Stimulated activated CD8-positive, alpha-beta memory T cell treated with anti-CD3 and anti-CD28 coated beads, Interleukin-2, amount 100 ng/mL, for 48 hours (primary cell): ENCODE results near the gene BCAS2.
"Not testable (repeated sequence)": the region's sequence is repeated elsewhere in the genome, so short reads cannot be mapped to it uniquely, and the experiment has no call there.

Experiments used
- DNase-seq, 2 donors: peaks; one replicate each; pipeline ENCODE4 v3.0.0-alpha.2; 2020; ENCODE audit warnings: low read depth in 2 of 2

The BCAS2 gene

DNA sequence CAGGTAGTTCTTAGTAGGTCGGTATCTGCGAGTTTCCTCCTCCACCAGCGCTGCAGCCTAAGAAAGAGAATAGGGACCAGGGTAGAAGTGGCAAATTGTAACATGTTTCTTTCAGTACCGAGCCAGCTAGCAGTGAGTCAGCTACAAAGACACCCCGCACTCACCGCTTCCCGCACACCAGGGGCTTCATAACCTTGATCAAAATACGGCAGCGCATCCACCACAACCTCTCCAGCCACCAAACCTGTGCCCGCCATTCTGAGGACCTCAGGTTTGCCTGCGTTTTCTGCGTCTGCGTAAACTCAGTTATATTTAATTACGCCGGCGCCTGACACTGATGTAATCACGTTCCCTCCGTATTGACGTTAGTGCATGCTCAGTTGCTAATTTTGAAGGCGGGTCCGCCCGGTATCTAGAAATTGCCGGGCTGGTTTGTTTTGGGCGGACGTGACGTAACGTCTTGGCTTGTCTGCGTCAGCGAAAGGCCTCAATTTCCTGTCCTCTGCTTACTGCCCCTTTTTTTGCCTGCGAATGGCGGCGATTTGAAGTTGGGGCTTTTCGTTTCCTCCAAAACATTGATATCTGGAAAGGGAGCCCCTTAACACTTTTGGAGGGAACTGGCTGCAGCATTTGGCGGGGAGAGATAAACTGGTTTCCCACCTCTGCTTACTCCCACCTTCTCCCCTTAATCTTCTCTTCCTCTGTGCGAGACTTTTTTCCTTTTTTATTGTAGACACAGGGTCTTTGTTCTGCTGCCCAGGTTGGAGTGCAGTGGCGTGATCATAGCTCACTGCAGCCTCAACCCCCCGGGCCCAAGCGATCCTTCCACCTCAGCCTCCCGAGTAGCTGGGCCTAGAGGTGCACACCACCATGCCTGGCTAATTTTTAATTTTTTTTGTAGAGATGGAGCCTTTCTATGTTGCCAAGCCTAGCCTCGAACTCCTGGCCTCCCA lies at the start of gene BCAS2:
Gene BCAS2, minus strand, starts transcription at position 281 of the 953 bp plus-strand sequence. Its CDS starts 24 bp downstream, at position 257.
- DNase-seq = peak; percentile 78 to 88

GRCh38 chr1:114627107-114627506 lies 45.7 kb upstream of the BCAS2 start:
- no peak for DNase-seq

- no peak for DNase-seq
Measured at GRCh38 chr1:114623364-114623763, 41.9 kb upstream of the BCAS2 start.

- DNase-seq = no peak
Measured at GRCh38 chr1:114620419-114620818, 39.0 kb upstream of the BCAS2 start.

- no peak for DNase-seq
Measured at GRCh38 chr1:114618606-114619005, 37.2 kb upstream of the BCAS2 start.

DNA sequence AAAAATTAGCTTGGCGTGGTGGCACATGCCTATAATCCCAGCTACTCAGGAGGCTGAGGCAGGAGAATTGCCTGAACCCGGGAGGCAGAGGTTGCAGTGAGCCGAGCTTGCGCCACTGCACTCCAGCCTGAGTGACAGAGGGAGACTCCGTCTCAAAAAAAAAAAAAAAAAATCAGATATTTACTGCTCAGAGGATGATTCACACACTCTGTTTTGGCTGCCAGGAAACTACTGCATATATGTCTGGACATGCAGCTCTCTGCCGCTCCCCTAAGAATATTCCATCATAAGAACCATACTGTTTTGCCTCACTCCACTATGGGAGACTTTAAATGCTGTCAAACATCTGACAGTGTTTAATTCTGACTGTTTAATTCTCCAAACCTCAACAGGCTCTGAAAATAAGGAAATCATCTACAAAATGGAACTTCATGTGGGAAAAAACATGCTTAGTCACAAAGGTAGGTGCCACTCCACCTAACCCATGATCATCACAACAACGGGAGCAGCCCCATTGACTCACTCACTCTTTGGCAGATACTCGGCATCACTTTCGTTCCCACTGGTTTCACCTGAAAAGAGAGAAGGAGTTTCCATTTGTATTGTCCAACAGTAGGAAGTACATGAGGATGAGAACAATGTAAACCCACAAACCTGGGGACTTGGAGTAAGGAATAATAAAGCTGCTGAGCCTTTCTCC lies 29.3 kb upstream of the BCAS2 start:
- no peak for DNase-seq

DNA sequence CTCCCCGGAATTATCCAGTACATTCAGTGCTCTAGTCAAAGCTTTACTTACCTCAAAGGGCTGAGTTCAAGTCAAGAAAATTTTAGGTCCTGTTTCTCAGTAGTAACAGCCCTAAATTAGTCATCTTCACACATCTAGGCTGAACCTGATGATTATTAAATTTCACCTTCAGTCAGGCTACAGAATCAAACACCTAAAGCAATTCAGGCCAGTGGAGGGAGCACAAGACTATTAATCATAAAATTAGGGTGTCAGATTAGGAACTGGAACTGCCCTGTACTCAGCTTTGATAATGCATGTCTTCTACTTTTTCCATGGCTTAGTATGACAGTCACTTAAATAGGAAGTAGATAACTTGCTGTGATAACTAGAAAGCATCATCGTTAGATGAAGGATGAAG lies 28.4 kb upstream of the BCAS2 start:
- DNase-seq = no peak

DNA sequence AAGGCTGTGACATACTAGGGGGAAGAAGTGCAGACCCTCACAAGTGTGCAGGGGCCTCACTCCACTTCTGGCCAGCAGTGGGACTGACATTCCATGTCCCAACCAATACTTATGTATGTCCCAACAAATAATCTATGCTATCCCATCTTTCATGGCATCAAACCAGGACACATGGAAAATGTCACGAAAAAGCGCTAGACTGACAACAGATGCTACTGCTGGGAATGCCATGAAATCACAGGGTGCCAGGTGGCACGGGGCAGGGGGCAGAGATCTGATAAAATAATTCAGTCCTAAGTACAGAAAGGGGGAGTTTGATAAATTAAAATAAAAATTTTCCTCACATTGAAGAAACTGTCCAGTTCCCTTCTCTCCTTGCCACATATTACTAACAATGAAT lies 27.6 kb upstream of the BCAS2 start:
- no peak for DNase-seq

DNA sequence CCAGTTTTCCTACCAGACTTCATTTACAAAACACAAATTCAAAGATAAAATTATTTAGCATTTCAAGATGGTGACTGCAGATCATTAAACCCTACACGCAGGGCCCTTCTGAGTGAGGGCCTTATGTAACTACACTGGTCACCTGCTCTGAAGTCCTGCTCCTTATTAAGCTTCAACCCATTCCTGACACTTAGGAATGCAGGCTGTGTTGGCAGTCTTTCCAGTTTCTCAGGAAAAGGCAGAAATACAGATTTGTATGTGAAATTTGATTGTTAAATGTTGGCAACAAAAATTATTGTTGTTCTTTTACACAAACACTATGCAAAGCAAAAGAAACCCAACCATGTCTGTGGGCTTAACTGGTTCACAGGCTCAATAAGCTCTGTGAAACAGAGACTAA lies 25.8 kb upstream of the BCAS2 start:
- DNase-seq = no peak

DNA sequence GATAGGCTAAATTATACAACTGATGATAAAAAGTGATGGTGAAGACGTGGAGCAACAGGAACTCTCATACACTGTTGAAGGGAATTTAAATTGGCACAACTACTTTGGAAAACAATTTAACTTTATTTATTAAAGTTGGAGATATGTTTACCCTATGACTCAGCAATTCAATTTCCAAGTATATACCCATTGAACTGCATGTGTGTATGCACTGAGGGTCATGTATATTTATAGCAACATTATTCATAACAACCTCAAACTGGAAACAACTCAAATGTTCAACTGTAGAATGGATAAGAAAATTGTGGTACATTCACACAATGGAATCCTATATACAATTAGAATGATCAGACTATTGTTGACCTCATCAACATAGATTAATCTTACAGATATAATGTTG lies 16.5 kb upstream of the BCAS2 start:
- DNase-seq = no peak

- DNase-seq = no peak
Measured at GRCh38 chr1:114595602-114596001, 14.2 kb upstream of the BCAS2 start.

DNA sequence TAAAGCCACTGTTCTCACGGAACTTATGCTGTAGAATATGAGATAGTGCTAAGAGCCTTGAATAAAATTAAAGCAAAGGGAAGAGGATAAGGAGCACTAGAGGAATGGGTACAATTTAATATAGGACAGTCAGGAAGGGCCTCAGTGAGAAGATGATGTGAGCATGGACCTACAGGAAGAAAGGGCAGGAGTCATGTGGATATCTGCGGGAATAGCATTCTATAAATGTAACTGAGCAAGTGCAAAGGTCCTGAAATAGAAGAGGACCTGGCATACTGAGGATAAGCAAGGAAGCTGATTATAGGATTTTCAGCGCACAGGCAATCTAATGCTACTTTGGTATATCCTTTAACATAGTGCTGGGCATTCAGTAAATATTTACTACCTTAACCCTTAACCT lies 12.6 kb upstream of the BCAS2 start:
- DNase-seq = no peak

DNA sequence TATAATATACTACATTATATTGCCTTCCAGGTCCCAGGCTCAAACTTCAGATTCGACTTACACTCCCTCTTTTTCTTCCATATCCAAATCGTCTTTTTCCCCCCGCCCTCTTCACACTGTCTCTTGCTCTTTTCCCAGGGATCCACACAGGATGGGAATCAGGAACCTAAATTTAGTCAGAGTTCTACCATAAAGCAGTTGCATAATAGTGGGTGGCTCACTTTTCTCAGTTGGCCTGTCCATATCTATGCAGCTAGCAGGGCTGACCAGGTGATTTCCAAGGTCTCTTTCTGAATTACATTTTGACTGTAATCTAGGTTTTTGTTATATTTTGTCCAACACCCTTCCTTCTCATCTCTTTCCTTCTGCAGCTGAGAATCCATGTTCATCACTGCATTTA lies 7.7 kb upstream of the BCAS2 start:
- DNase-seq = no peak

GRCh38 chr1:114588196-114588689 lies 6.8 kb upstream of the BCAS2 start:
- DNase-seq = no peak

DNA sequence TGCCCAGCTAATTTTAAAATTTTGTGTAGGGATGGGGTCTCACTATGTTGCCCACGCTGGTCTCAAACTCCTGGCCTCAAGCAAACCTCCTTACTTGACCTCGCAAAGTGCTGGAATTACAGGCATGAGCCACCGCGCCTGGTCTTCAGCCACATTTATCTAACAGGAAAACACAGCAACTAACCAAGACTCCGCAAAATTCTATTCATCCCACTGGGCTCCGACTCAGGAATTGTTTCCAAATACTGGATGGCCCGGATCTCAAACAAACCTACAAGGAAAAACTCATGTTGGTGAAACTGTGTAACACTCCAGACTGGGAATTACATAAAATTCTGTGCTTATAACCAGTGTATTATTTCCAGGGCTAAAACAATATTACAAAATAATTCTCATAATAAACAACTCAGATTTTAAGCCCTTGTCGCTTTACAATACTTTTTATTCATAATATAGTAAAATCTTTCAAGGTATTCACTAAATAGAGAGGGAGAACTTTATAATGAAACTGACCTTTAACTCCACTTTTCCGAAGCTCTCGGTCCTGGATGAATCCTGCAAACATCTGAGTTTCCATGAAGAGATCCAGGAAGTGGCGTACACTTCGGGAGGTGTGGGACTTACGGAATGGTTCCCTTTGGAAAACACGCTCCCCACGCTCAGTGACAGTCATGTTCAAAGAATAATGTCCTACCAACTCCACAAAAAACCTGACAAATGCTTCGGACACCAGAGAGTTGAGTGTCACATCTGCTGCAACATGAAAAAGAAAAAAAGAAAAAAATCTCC lies 6.0 kb upstream of the BCAS2 start:
- no peak for DNase-seq

DNA sequence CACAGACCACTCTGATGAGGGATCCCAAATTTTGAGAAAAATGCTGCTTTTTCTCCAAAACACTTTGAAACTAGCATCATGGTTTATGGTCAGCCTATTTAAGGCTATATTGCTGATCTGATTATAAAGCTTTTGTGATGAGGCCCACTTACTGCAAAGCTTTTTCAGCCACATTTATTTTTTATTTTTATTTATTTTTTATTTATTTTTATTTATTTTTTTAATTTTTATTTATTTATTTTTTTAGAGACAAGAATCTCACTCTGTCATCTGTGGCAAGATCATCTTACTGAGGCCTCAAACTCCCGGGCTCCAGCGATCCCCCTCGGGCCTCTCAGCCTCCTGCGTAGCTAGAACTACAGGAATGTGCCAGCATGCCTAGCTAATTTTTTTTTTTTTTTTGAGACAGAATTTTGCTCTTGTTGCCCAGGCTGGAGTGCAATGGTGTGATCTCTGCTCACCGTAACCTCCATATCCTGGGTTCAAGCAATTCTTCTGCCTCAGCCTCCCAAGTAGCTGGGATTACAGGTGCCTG lies 5.2 kb upstream of the BCAS2 start:
- DNase-seq = no peak

- no peak for DNase-seq
Measured at GRCh38 chr1:114585231-114585630, 3.8 kb upstream of the BCAS2 start.

DNA sequence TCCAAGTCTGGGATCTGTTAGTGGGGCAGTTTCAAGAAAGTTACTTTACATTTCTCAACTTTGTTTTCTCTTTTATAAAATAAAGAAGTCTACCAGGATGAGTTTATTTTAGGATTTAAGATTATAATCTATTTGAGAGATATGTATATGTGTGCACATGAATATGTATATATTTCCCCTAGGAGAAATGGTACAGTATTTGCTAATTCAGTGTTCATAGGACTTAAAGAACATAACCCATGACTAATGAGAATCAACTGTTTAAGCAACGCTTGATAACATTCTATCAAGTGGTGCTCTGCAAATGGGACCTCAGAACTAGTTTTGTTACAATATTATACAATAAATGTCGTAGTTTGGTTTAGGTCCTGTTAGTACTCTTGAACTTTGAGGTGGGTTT lies 7.0 kb downstream of the BCAS2 start:
- DNase-seq = no peak

DNA sequence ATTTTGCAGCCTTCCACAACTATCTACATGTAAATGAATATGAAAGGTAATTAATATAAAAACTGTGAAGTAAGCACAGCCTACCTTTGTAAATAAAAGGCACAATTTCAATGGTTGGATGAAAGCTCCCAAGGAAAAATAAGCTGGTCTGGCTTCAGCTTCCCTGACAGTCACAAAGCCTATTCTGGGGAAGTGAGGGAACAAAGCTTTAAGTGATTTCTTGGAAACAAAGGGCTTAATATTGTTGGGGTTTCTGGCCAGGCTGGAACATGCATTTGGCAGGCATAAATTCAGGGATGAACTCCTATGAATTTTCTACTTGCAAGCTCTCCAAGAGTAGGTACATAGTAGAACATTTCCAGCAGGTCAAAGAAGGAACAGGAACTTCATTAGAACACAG lies 17.3 kb downstream of the BCAS2 start:
- DNase-seq = no peak

DNA sequence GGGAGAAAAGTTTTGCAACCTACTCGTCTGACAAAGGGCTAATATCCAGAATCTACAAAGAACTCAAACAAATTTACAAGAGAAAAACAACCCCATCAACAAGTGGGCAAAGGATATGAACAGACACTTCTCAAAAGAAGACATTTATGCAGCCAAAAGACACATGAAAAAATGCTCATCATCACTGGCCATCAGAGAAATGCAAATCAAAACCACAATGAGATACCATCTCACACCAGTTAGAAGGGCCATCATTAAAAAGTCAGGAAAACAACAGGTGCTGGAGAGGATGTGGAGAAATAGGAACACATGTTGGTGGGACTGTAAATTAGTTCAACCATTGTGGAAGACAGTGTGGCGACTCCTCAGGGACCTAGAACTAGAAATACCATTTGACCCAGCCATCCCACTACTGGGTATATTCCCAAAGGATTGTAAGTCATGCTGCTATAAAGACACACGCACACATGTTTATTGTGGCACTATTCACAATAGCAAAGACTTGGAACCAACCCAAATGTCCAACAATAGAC lies 18.4 kb downstream of the BCAS2 start:
- DNase-seq = not testable (repeated sequence)

GRCh38 chr1:114561333-114561732 lies 20.1 kb downstream of the BCAS2 start:
- DNase-seq = no peak

DNA sequence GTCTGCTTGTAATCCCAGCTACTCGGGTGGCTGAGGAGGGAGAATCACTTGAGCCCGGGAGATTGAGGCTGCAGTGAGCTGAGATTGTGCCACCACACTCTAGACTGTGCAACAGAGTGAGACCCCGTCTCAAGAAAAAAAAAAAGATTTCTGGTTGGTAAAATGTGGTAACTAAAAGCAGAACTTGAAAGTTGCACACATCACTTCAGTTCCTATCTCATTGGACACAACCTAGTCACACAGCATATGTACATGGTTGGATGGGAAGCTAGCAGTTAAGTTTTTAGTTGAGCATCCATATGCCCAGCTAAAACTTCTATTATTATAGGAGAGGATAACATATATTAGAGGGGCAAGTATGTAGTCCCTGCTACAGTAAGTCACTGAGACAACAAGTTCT lies 22.1 kb downstream of the BCAS2 start:
- DNase-seq = no peak
